Liver (tissue), 3 donors: ENCODE results near the gene NSMF.

Source experiments
- SP1 ChIP-seq: IDR thresholded peaks from 2 replicates; pipeline ENCODE4 v1.6.1; 2018; ENCODE audit warnings: antibody characterized with exemption, mild to moderate bottlenecking
- TF ChIP-seq, protein P1 (sequence below): fragments of 150-350 bp; IDR thresholded peaks from 2 replicates; pipeline ENCODE4 v1.5.1; 2017; ENCODE audit warnings: improper control_type of control experiment, low read depth, low read length; ENCODE audit not compliant: missing input control
- donor health status: healthy.
- donor health status: healthy.

DNA sequence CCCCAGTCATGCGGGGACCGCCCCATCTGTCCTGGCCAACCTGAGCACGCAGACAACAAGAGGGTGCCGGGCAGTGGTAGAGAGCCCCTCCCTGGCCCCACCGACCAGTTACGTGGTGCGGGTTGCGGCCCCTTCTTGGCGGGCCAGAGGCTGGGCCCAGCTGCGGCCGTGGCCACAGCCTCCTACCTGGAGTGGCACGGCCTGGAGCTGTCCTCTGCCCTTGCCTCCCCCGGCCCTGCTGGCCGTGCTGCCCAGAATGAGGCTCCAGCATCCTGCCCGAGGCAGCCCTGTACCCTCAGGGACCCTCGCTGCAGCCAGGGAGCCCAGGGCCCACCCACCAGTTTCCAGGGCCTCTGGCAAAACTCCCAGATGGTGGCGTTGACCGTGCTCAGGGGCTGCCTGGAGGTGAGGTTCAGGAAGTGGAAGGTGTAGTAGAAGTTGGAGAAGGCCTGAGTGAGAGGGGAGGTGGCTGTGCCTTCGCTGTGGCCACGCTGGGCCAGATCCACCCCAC lies 23.7 kb downstream of the NSMF start:
- TF ChIP-seq SP1 = no peak
- TF ChIP-seq, protein P1, sequence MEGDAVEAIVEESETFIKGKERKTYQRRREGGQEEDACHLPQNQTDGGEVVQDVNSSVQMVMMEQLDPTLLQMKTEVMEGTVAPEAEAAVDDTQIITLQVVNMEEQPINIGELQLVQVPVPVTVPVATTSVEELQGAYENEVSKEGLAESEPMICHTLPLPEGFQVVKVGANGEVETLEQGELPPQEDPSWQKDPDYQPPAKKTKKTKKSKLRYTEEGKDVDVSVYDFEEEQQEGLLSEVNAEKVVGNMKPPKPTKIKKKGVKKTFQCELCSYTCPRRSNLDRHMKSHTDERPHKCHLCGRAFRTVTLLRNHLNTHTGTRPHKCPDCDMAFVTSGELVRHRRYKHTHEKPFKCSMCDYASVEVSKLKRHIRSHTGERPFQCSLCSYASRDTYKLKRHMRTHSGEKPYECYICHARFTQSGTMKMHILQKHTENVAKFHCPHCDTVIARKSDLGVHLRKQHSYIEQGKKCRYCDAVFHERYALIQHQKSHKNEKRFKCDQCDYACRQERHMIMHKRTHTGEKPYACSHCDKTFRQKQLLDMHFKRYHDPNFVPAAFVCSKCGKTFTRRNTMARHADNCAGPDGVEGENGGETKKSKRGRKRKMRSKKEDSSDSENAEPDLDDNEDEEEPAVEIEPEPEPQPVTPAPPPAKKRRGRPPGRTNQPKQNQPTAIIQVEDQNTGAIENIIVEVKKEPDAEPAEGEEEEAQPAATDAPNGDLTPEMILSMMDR = no peak
